Measurements from ENCODE around the gene LEF1.

DNA sequence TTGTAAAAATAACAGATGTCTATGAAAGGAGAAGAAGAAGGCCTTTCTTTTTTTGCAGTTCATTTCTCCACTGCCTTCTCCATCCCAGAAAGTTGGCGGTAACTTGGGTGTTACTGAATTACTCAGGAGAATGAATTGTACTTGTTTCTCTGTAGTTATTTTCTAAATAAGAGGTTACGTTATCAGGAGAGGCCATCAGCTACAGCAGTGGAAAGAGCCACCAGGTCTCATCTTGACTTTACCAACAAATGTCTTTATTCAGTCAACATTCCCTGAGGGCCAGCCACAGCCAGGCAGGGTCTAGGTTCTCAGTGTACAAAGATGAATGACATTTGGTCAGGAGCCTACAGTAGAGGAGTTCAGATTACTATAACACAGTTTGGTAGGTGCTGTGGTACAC is 170.9 kb downstream of the LEF1 start:
- TF ChIP-seq, protein P1, sequence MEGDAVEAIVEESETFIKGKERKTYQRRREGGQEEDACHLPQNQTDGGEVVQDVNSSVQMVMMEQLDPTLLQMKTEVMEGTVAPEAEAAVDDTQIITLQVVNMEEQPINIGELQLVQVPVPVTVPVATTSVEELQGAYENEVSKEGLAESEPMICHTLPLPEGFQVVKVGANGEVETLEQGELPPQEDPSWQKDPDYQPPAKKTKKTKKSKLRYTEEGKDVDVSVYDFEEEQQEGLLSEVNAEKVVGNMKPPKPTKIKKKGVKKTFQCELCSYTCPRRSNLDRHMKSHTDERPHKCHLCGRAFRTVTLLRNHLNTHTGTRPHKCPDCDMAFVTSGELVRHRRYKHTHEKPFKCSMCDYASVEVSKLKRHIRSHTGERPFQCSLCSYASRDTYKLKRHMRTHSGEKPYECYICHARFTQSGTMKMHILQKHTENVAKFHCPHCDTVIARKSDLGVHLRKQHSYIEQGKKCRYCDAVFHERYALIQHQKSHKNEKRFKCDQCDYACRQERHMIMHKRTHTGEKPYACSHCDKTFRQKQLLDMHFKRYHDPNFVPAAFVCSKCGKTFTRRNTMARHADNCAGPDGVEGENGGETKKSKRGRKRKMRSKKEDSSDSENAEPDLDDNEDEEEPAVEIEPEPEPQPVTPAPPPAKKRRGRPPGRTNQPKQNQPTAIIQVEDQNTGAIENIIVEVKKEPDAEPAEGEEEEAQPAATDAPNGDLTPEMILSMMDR (IDR thresholded peaks at IDR 0.05), result no peak
- no peak for TF ChIP-seq EZH2 (IDR thresholded peaks at IDR 0.05; ENCODE audit: borderline replicate concordance, insufficient read depth, low read depth, low read length, poor library complexity, severe bottlenecking)

All from B cell (primary cell).